GM19452 (cell line): Measurements from ENCODE around the gene PNO1.

Source experiments
- ATAC-seq: cut with Tn5 transposase; IDR thresholded peaks from one replicate; pipeline ENCODE4 v1.9.1; 2021; ENCODE audit not compliant: unreplicated experiment

The PNO1 gene

DNA sequence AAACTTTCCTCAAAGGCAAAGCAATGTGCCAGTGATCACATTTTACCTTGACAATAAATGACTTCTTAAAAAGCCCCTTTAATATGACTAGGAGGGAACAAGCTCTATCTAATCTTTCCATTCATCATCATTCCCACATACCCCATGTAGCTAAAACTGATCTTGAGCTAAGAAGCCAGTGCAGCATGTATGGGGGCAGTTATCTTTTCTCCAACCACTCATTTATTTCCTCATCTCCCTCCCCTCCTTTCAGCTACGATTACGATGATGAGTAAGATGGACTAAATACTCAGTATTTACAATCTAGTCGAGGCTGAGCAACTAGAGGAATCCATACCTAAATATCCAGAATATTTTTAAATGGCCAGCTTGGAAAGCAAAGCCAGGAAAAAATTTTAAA, 35.5 kb downstream of the PNO1 start:
- no peak for ATAC-seq

DNA sequence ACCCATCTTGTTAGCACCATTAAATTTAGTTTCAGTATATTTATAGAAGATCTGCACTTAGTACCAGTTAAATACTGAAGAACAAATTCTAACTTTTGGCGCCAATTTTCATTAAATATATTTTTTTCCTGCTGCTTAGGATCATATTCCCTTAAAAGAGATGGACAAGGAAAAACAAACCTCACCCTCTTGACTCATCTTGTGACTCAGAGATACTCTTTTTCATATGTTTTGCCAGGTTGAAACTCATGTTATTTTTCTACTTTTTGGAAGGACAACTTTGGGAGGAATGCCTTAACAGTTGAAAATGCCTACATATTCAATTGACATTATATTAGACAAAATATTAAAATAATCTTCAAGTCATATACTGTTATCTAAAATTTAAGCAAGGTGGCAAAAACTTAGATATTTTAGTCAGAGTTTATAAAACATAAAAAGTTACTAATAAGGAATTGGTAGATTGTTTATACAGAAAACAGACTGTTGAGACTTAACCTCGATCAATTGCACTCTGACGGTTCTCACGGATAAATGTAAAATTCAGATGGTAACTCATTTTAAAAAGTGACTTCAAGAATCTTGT, 36.2 kb downstream of the PNO1 start:
- ATAC-seq: no peak

DNA sequence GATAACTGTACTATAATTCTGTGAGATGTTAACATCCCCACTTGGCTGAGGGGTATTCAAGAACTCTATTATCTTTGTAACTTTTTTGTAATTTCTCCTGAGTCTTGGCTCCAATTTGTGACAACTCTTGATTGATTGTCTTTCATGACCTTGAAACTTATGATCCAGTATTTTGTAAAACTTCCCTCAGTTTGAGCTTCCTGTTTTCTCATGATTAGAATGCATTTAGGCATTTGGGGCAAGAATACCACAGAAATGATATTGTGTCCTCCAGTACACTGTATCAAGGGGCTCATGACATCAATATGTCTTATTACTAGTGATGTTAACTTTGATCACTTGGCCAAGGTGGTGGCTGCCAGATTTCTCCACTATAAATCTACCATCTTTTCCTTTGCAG, 37.4 kb downstream of the PNO1 start:
- no peak for ATAC-seq

DNA sequence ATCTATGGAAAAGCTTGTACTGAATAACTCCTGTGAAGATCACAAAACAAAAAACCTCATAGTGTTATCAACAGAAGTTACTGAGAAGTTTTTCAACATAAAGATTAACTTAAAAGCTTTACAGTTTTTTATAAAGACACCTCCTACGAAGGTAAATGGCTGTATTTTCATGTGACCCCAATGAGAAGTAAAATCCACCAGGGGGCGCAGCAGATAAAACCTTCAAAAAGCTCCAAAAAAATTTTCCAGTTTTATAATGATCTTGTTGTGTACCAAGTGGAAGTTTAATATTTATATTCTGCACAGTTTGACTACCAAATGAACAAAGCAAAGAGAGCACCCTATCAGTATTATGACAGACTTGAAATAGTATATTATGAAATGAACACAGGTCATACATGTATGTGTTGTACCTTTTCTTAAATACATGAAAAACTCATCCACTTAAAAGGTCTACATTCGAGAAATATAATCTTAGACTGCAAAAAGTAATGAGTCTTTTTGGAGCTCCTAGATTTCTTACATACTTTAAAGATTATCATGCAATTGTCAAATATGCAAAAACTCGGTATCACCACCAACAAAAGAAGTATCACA, 38.5 kb downstream of the PNO1 start:
- ATAC-seq: no peak

DNA sequence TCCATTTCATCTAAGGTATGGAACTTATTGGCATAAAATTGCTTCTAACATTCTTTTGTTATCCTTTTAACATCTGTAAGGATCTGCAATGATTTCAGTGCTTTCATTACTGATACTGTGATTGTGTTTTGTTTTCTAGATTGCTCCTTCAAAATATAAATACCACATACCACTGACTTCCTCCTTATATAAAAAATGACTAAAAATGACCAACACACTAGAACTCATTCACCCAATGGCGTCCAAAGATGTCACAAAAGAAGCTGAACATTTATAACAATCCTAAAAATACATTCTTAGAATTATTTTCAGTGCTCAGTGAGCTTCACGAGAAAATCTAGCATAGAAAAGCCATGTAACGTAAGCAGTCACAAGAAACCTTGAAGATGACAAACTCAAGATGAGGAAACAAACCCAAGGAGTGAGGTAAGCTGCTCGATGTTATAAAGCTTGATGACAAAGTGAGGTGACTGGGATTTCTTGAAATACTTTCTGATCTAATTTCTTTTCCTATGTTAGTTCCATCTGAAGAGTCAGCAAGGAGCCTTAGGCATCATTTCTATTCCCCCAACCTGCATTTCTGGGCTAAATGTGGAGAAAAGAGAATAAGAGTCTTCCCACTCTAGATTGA, 42.6 kb downstream of the PNO1 start:
- no peak for ATAC-seq

DNA sequence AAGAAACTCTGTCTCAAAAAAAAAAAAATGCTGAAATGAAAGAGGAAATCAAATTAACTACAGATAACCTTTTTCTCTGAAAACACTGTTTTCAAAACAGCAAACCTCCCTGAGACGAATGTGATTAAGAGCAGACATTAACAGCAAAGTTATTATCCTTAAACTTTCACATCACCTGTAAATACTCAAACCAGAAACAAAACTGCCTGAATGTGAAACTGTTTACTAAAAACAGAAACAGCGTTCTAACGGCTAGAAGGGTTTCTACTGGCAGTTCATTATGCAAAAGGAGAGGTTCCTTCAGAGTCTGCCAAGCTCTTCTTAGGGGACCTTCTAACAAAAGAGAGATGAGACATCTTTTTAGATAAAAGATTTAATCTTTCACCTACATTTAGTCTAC, 45.9 kb downstream of the PNO1 start:
- peak; percentile 97 for ATAC-seq

DNA sequence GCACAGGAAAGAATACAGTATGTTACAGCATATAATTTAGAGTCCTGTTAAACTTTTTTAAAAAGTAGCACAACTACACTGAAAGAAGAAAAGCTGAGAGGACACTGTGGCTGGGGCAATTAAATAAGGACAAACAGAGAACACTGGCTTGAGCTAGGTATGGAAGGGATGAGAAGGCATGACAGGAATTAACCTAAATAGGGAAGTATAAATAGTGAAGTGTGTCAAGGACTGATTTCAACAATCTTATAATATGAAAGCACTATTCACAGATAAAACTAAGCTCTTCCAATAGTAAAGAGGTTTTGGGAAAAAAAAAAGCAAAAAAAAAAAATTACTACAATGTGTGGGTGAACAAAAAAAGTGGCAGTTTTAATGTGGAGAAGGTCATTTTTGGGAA, 49.1 kb downstream of the PNO1 start:
- ATAC-seq: no peak

DNA sequence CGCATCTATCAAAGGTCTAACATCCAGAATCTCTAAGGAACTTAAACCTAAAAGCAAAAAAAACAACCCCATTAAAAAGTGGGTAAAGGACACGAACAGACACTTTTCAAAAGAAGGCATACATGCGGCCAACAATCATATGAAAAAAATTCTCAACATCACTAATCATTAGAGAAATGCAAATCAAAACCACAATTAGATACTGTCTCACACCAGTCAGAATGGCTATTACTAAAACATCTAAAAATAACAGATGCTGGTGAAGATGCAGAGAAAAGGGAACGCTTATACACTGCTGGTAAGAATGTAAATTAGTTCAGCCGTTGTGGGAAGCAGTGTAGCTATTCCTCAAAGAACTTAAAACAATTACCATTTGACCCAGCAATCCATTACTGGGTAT, 56.7 kb downstream of the PNO1 start:
- ATAC-seq: peak; percentile 72

DNA sequence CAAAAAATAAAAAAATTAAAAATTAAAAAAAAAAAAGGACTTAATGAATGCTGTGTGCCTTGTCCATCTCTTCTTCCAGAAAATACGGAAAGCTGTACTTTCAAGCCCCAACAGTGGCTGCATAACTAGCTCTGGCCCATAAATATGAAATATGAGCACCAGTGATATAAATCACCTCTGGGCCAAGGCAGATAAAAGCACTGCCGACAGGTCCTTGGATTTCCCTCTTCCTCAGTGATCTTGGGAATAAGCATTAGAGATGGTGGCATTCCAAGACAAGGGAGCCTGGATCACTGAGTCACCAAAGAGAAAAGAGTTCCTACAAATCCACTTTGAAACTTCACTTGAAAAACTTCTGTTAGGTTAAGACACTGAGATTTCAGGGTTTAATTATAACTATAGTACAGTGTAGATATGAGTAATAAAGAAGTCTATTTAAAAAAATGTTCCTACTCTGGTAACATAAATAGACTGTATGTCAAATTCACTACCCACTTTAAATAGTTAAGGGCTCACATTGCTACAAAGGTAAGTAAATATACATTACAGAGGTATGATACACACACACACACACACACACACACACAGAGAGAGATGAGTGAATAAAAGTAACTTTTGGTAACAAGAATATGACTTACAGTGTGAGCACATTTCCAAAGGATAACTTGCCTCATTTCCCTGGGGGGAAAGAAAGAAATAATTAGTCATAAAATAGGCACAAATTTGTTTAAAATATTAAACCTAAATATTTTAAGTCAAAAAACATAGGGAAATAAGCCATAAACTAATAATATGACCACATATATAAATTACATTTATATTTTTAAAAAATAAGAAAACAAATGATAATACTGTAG, 59.0 kb downstream of the PNO1 start:
- ATAC-seq: no peak

DNA sequence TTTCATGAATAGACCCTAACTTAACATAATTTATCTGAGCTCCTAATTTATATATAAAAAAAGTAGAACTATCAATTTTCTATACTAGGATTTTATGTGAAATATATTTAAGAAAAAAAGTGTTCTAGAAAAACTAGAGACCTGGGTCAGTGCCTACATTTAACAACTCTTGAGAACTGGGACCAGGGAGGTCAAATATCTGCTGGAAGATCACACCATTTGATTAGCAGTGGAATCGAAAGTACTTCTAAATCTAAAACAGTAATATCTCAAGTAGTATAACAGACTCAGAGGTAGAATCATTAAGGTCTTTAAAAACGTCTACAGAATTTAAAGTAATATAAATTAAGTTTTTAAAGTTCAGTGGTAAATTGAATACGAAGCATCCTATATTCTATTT, 60.0 kb downstream of the PNO1 start:
- ATAC-seq: no peak

DNA sequence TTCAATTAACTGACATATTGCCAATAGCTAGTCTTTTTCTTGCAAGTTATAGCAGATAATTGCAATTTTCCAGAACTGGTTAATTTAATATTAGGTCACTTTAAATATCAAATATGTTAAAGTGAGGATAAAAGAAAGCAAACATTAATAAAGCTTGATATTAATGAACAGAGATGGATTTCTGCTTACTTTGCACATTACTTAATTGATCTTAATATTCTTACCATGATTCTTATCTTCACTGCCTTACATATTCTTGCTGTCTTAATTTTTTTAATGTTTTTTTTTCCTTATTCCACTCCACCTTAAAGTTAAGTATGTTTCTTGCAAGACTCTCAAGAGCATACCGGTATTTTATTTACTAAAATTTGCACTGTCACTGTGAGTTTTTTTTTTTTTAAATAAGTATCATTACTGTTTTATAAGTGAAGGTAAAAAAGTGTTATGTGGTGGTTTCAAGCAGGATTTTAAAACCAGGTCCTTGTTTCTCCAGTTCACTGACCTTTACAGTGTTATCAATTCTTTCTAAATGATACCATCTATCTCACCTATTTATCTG, 60.7 kb downstream of the PNO1 start:
- no peak for ATAC-seq

DNA sequence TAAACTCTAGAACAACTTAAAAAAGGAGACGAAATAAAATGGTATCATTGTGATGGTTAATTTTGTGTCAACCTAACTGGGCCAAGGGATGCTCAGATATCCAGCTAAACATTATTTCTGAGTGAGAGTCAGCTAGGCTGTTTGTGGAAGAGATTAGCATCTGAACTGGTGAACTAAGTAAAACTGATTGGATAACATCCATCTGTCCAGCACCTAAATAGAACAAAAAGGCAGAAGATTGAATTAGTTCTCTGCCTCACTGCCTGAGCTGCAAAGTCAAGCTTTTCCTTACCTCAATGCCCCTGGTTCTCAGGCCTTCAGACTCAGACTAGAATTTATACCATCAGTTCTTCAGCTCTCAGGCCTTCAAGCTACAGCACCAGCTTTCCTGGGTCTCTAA, 64.6 kb downstream of the PNO1 start:
- ATAC-seq: no peak

DNA sequence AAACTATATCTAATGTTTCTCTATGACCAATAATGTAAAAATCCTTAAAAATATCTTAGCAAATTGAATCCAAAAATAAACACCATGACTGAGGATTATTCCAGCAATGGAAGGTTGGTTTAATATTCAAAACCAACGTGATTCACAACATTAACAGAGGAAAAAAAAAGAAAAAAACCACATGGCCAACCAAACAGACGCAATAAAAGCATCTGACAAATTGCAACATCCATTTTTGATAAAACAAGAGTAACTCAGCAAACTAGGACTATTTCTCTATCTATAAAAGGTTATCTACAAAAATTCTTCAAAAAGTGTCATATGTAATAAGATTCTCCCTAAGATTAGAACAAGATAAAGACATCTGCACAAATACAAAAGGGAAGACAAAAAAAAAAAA, 65.7 kb downstream of the PNO1 start:
- no peak for ATAC-seq

DNA sequence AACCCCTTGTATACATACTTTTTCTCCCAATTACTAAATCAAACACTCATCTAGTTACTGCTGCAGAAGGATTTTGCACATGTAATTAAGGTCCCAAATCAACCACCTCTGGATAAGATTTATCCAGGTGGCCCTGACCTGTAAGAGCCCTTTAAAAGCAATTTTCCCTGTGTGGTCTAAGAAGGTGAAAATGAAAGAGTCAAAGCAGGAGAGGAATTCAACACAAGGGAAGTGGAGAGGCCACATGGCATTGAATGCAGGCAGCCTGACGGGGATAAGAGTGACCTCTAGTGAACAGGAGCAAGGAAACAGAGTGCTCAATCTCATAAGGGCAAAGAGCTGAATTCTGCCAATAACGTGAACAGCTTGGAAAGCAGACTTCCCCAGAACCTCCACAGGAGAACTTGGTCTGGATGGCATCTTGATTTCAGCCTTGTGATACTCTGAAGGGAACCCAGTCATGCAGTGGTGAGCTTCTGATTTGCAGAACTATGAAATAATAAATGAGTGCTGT, 67.5 kb downstream of the PNO1 start:
- no peak for ATAC-seq
